OCI-LY3 (cell line): ENCODE measurements around the gene IRF6.

Experiments
- EZH2phosphoT487 ChIP-seq: fragments of 200-600 bp; shearing (Covaris generic); IDR thresholded peaks from 2 replicates; pipeline ENCODE4 v1.6.1; 2018; ENCODE audit warnings: antibody characterized with exemption, mixed run types, low read depth
- TF ChIP-seq, protein P1 (sequence below): fragments of 200-600, 300-600 bp; sonication (generic); IDR thresholded peaks from 2 replicates; pipeline ENCODE4 v1.5.1; 2014; ENCODE audit warnings: antibody characterized with exemption, low read length, low read depth

DNA sequence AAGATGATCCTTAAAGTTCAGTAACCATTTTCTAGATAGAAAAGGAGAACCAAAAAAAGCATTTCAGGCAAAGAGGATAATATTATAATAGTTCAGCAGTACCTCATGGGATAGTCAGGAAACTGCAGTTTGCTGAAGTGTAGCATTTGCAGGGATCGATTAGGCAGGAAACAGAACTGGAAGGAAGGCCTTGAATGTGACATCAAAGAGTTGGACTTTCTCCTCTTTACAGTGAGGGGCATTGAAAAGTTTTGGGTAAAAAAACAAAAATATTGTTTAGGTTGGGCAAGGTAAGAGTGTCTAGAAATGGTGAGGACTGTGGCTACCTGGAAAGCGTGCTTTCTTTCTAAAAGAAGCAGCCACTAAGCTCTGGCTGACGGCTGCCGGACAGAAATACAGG lies 8.0 kb upstream of the IRF6 start:
- TF ChIP-seq, protein P1, sequence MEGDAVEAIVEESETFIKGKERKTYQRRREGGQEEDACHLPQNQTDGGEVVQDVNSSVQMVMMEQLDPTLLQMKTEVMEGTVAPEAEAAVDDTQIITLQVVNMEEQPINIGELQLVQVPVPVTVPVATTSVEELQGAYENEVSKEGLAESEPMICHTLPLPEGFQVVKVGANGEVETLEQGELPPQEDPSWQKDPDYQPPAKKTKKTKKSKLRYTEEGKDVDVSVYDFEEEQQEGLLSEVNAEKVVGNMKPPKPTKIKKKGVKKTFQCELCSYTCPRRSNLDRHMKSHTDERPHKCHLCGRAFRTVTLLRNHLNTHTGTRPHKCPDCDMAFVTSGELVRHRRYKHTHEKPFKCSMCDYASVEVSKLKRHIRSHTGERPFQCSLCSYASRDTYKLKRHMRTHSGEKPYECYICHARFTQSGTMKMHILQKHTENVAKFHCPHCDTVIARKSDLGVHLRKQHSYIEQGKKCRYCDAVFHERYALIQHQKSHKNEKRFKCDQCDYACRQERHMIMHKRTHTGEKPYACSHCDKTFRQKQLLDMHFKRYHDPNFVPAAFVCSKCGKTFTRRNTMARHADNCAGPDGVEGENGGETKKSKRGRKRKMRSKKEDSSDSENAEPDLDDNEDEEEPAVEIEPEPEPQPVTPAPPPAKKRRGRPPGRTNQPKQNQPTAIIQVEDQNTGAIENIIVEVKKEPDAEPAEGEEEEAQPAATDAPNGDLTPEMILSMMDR, result no peak
- no peak for TF ChIP-seq EZH2phosphoT487
